Endodermal cell (in vitro differentiated cells): Measurements from ENCODE around the gene NCCRP1. TPM values are rescaled to one million over a fixed set of nuclear protein-coding genes. Genes with fewer than 3 reads are reported as not detected.

Experiments
- DNase-seq: peaks from one replicate; pipeline ENCODE4 v3.0.0-alpha.2; 2017
- H3K27ac ChIP-seq: 2 replicates; pipeline ENCODE4 v1.5.1; 2013; ENCODE audit warnings: mild to moderate bottlenecking, low read depth, low read length, moderate library complexity
- H3K27me3 ChIP-seq: 2 replicates; pipeline ENCODE4 v1.6.1; 2013; ENCODE audit warnings: mild to moderate bottlenecking, low read length, moderate library complexity; ENCODE audit not compliant: insufficient read depth, control insufficient read depth, poor library complexity, severe bottlenecking
- H3K36me3 ChIP-seq: 2 replicates; pipeline ENCODE4 v1.7.0; 2013; ENCODE audit warnings: mild to moderate bottlenecking, low read length, moderate library complexity; ENCODE audit not compliant: control insufficient read depth, insufficient read depth
- H3K4me1 ChIP-seq: one replicate; pipeline ENCODE4 v1.7.0; 2013; ENCODE audit warnings: low read length; ENCODE audit not compliant: control insufficient read depth, insufficient read depth
- H3K4me3 ChIP-seq: 2 replicates; pipeline ENCODE4 v1.5.1; 2013; ENCODE audit warnings: mild to moderate bottlenecking, low read length, moderate library complexity
- H3K9ac ChIP-seq: 2 replicates; pipeline ENCODE4 v1.6.1; 2013; ENCODE audit warnings: mild to moderate bottlenecking, low read length, moderate library complexity; ENCODE audit not compliant: poor library complexity, severe bottlenecking; ENCODE audit errors: extremely low read depth
- H3K9me3 ChIP-seq: 2 replicates; pipeline ENCODE4 v1.6.1; 2013; ENCODE audit warnings: mild to moderate bottlenecking, low read length, moderate library complexity; ENCODE audit not compliant: control insufficient read depth
- H3K27ac Mint-ChIP-seq: 2 replicates; pipeline ENCODE4 v1.8.0; 2020; ENCODE audit warnings: mixed read lengths
- H3K27me3 Mint-ChIP-seq: 2 replicates; pipeline ENCODE4 v1.8.0; 2021; ENCODE audit warnings: mild to moderate bottlenecking, mixed read lengths; ENCODE audit not compliant: insufficient read depth
- H3K36me3 Mint-ChIP-seq: 2 replicates; pipeline ENCODE4 v1.8.0; 2020; ENCODE audit warnings: low read depth, mixed read lengths
- H3K4me1 Mint-ChIP-seq: 2 replicates; pipeline ENCODE4 v1.8.0; 2020; ENCODE audit warnings: mixed read lengths
- H3K4me3 Mint-ChIP-seq: 2 replicates; pipeline ENCODE4 v1.8.0; 2020; ENCODE audit warnings: mild to moderate bottlenecking, moderate library complexity, mixed read lengths
- H3K9me3 Mint-ChIP-seq: 2 replicates; pipeline ENCODE4 v1.8.0; 2020; ENCODE audit warnings: mild to moderate bottlenecking, mixed read lengths
- WGBS, 2 experiments: methylation state at CpG; one replicate each; pipeline versions ENCODE4 v1.1.5 to v1.1.7; 2013; ENCODE audit warnings: missing lambda C conversion rate in 2 of 2, mixed read lengths in 1 of 2; ENCODE audit not compliant: insufficient coverage in 1 of 2, insufficient read length in 1 of 2; 5-methylcytosine and 5-hydroxymethylcytosine counted together
- total RNA-seq, 2 donors: library from RNA; stranded (reverse); fragmentation: NEBNext Ultra II Directional in 1 of 2; extraction: Animal tissue kit (Norgen Biotek cat#: 25700) in 1 of 2; gene quantifications; 2 replicates in 1 of 2; 3 replicates in 1 of 2; pipeline ENCODE4 v1.2.1, GENCODE V29; 2021
- TF ChIP-seq, protein P1 (sequence below): fragments of 200-600 bp; sonication (generic); conservative IDR thresholded peaks from 2 replicates; pipeline ENCODE4 v1.5.0; 2021; ENCODE audit warnings: antibody characterized with exemption, mild to moderate bottlenecking

Gene NCCRP1
- total RNA-seq, 2 donors from 2014 or later: 0.40 to 0.53 TPM

DNA sequence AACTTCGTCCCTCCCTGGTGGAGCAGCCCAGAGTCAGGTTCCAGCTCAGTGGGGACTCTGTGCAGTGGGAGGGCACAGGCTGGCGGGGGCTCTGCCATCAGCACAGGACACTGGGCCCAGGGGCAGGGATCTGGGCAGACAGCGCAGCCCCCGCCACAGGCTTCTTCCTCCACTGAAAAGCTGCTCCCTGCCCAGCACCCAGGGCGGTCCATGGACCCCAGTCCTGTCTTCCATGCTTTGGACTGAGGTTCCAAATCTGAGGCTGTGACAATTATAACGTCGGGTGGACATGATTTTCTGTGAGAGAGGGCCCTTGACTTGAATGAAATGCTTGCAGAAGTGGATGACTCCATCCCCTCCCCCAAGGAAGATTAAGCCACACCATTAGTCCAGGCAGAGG is 21.2 kb upstream of the NCCRP1 start:
- Histone ChIP-seq H3K36me3 (peaks cover 10% of the 10 kb centered on the region), H3K27me3 (no peaks in the 10 kb centered on the region), H3K27ac (no peak overlapping the region), H3K4me1 (no peaks in the 10 kb centered on the region), H3K4me3 (no peak overlapping the region), H3K9ac (no peak overlapping the region), H3K9me3 (no peaks in the 10 kb centered on the region)
- TF ChIP-seq, protein P1, sequence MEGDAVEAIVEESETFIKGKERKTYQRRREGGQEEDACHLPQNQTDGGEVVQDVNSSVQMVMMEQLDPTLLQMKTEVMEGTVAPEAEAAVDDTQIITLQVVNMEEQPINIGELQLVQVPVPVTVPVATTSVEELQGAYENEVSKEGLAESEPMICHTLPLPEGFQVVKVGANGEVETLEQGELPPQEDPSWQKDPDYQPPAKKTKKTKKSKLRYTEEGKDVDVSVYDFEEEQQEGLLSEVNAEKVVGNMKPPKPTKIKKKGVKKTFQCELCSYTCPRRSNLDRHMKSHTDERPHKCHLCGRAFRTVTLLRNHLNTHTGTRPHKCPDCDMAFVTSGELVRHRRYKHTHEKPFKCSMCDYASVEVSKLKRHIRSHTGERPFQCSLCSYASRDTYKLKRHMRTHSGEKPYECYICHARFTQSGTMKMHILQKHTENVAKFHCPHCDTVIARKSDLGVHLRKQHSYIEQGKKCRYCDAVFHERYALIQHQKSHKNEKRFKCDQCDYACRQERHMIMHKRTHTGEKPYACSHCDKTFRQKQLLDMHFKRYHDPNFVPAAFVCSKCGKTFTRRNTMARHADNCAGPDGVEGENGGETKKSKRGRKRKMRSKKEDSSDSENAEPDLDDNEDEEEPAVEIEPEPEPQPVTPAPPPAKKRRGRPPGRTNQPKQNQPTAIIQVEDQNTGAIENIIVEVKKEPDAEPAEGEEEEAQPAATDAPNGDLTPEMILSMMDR: no peak
- no peaks in the 10 kb centered on the region for H3K9me3 Mint-ChIP-seq
- no peak overlapping the region for H3K27ac Mint-ChIP-seq
- no peak for DNase-seq
- peaks cover 23% of the 10 kb centered on the region for H3K36me3 Mint-ChIP-seq
- no peaks in the 10 kb centered on the region for H3K27me3 Mint-ChIP-seq
- H3K4me3 Mint-ChIP-seq: no peak overlapping the region
- 91 to 97% methylated on average over 6 to 7 of the region's 7 CpGs for WGBS, 2 experiments
- no peaks in the 10 kb centered on the region for H3K4me1 Mint-ChIP-seq

DNA sequence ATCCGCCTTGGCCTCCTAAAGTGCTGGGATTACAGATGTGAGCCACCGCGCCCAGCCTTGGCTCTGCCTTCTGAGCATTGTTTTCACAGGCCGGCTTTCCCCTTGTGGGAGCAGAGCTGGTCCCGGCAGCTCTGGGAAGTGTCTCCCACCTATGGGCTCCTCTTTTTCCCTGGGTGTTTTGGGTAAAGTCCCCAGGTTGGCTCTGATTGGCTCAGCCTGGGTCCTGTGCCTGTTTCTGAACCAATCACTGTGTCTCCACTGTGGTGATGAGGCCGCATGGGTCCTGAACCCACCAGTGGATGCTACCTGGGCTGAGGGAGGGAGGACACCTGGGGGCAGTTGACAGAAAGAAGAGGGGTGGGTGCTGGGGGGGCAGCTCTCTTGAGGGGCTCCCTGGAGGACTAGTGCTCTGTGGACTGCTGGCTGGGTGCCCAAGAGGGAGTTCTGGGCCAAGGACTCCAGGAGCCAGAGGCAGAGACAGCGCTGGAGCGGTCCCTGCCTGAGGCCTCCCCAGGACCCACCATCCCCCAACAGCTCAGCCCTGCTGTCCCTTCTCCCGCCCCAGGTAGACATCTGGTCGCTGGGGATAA is 19.6 kb upstream of the NCCRP1 start:
- TF ChIP-seq, protein P1: no peak
- Histone ChIP-seq H3K4me3 (no peak overlapping the region), H3K27ac (no peak overlapping the region), H3K36me3 (peaks cover 10% of the 10 kb centered on the region), H3K9me3 (no peaks in the 10 kb centered on the region), H3K27me3 (no peaks in the 10 kb centered on the region), H3K9ac (no peak overlapping the region), H3K4me1 (no peaks in the 10 kb centered on the region)
- no peak overlapping the region for H3K27ac Mint-ChIP-seq
- H3K4me1 Mint-ChIP-seq: no peaks in the 10 kb centered on the region
- H3K4me3 Mint-ChIP-seq: no peak overlapping the region
- H3K9me3 Mint-ChIP-seq: no peaks in the 10 kb centered on the region
- DNase-seq: no peak
- H3K36me3 Mint-ChIP-seq: peaks cover 27% of the 10 kb centered on the region
- 93% methylated on average over 5 to 9 of the region's 10 CpGs for WGBS, 2 experiments
- no peaks in the 10 kb centered on the region for H3K27me3 Mint-ChIP-seq

DNA sequence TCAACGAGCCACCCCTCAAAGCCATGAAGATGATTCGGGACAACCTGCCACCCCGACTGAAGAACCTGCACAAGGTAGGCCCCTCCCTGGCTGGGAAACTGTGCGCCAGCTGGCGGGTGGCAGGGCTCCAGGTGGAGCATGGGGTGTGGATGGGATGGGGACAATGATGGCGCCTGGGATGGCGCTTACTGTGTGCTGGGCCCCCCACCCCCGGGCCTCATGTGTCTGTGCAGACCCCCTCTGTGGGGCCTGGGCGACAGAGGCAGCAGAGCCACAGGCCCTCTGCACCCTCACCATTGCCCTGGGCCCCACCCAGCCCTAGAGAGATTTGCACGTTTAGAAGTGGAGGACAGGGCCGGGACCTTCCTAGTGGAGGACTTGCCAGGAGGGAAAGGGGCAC is 19.0 kb upstream of the NCCRP1 start:
- no peak for DNase-seq
- Histone ChIP-seq H3K4me1 (no peaks in the 10 kb centered on the region), H3K27me3 (no peaks in the 10 kb centered on the region), H3K9ac (no peak overlapping the region), H3K9me3 (no peaks in the 10 kb centered on the region), H3K36me3 (peaks cover 10% of the 10 kb centered on the region), H3K4me3 (no peak overlapping the region), H3K27ac (no peak overlapping the region)
- H3K27me3 Mint-ChIP-seq: no peaks in the 10 kb centered on the region
- TF ChIP-seq, protein P1: no peak
- H3K27ac Mint-ChIP-seq: no peak overlapping the region
- no peaks in the 10 kb centered on the region for H3K4me1 Mint-ChIP-seq
- H3K4me3 Mint-ChIP-seq: no peak overlapping the region
- peaks cover 29% of the 10 kb centered on the region for H3K36me3 Mint-ChIP-seq
- 94 to 100% methylated on average over 3 to 11 of the region's 11 CpGs for WGBS, 2 experiments
- H3K9me3 Mint-ChIP-seq: no peaks in the 10 kb centered on the region
